Measurements from ENCODE around the gene NDUFA5.
"Not testable (repeated sequence)": the region's sequence is repeated elsewhere in the genome, so short reads cannot be mapped to it uniquely, and the experiment has no call there.

NDUFA5 gene

GRCh38 chr7:123527712-123528225, 29.8 kb downstream of the NDUFA5 start:
- H3K27me3 ChIP-seq (ENCODE audit: low read depth); H3K36me3 ChIP-seq (replicated peaks); DNase-seq (ENCODE audit: low spot score in 2 of 2); H3K9me3 ChIP-seq; in situ Hi-C loops (cut with MboI; ENCODE audit: low sequenced_read_pairs): not testable (repeated sequence)
- Histone ChIP-seq H3K4me1 (peaks cover 14% of the 10 kb centered on the region; the same call in 1 of the 2 replicates), H3K4me3 (peak overlapping the region; percentile 35)

GRCh38 chr7:123526533-123526932, 31.1 kb downstream of the NDUFA5 start:
- H3K4me3 ChIP-seq; DNase-seq (ENCODE audit: low spot score in 2 of 2); H3K27me3 ChIP-seq (ENCODE audit: low read depth); H3K36me3 ChIP-seq (replicated peaks); in situ Hi-C loops (cut with MboI; ENCODE audit: low sequenced_read_pairs); H3K9me3 ChIP-seq: not testable (repeated sequence)
- H3K4me1 ChIP-seq = peaks cover 14% of the 10 kb centered on the region; the same call in 1 of the 2 replicates

- H3K4me1 ChIP-seq = peaks cover 2% of the 10 kb centered on the region; the same call in 1 of the 2 replicates
- DNase-seq (ENCODE audit: low spot score in 2 of 2) = no peak
- H3K9me3 ChIP-seq = no peaks in the 10 kb centered on the region
- H3K36me3 ChIP-seq (replicated peaks) = no peaks in the 10 kb centered on the region
- in situ Hi-C loops (cut with MboI; ENCODE audit: low sequenced_read_pairs) = no loop called here
- no peaks in the 10 kb centered on the region for H3K27me3 ChIP-seq (ENCODE audit: low read depth)
- H3K4me3 ChIP-seq = no peak overlapping the region
Observed at GRCh38 chr7:123522066-123522465, 35.6 kb downstream of the NDUFA5 start.

- H3K9me3 ChIP-seq = no peaks in the 10 kb centered on the region
- no peak overlapping the region for H3K4me3 ChIP-seq
- H3K4me1 ChIP-seq = peaks cover 12% of the 10 kb centered on the region
- H3K36me3 ChIP-seq (replicated peaks) = no peaks in the 10 kb centered on the region
- in situ Hi-C loops (cut with MboI; ENCODE audit: low sequenced_read_pairs) = no loop called here
- DNase-seq (ENCODE audit: low spot score in 2 of 2) = no peak
- no peaks in the 10 kb centered on the region for H3K27me3 ChIP-seq (ENCODE audit: low read depth)
Observed at GRCh38 chr7:123505221-123505620, 52.4 kb downstream of the NDUFA5 start.

- 0 out of 2 replicates have a peak, but pooled peaks cover 2% of the 10 kb centered on the region for H3K27me3 ChIP-seq (ENCODE audit: low read depth)
- no peak overlapping the region for H3K4me3 ChIP-seq
- in situ Hi-C loops (cut with MboI; ENCODE audit: low sequenced_read_pairs) = no loop called here
- no peaks in the 10 kb centered on the region for H3K9me3 ChIP-seq
- peak; percentile 27 to 89 for DNase-seq (ENCODE audit: low spot score in 2 of 2)
- peaks cover 18% of the 10 kb centered on the region for H3K4me1 ChIP-seq
- no peaks in the 10 kb centered on the region for H3K36me3 ChIP-seq (replicated peaks)
Observed at GRCh38 chr7:123502201-123502600, 55.4 kb downstream of the NDUFA5 start.

- in situ Hi-C loops (cut with MboI; ENCODE audit: low sequenced_read_pairs) = no loop called here
- no peak for DNase-seq (ENCODE audit: low spot score in 2 of 2)
- Histone ChIP-seq H3K27me3 (ENCODE audit: low read depth) (0 out of 2 replicates have a peak, but pooled peaks cover 5% of the 10 kb centered on the region), H3K9me3 (no peaks in the 10 kb centered on the region), H3K4me3 (no peak overlapping the region), H3K4me1 (peaks cover 20% of the 10 kb centered on the region), H3K36me3 (replicated peaks) (no peaks in the 10 kb centered on the region)
Observed at GRCh38 chr7:123500878-123501489, 56.6 kb downstream of the NDUFA5 start.

GRCh38 chr7:123499211-123499970, 58.2 kb downstream of the NDUFA5 start:
- 0 out of 2 replicates have a peak, but pooled peaks cover 5% of the 10 kb centered on the region for H3K27me3 ChIP-seq (ENCODE audit: low read depth)
- DNase-seq (ENCODE audit: low spot score in 2 of 2) = no peak
- H3K36me3 ChIP-seq (replicated peaks) = no peaks in the 10 kb centered on the region
- in situ Hi-C loops (cut with MboI; ENCODE audit: low sequenced_read_pairs) = no loop called here
- H3K9me3 ChIP-seq = no peaks in the 10 kb centered on the region
- H3K4me3 ChIP-seq = no peak overlapping the region
- H3K4me1 ChIP-seq = peaks cover 20% of the 10 kb centered on the region

GRCh38 chr7:123498601-123499000, 59.0 kb downstream of the NDUFA5 start:
- no peaks in the 10 kb centered on the region for H3K36me3 ChIP-seq (replicated peaks)
- no peak for DNase-seq (ENCODE audit: low spot score in 2 of 2)
- H3K4me1 ChIP-seq = peaks cover 20% of the 10 kb centered on the region
- in situ Hi-C loops (cut with MboI; ENCODE audit: low sequenced_read_pairs) = no loop called here
- 0 out of 2 replicates have a peak, but pooled peaks cover 5% of the 10 kb centered on the region for H3K27me3 ChIP-seq (ENCODE audit: low read depth)
- no peak overlapping the region for H3K4me3 ChIP-seq
- no peaks in the 10 kb centered on the region for H3K9me3 ChIP-seq

- in situ Hi-C loops (cut with MboI; ENCODE audit: low sequenced_read_pairs) = no loop called here
- no peak overlapping the region for H3K4me3 ChIP-seq
- H3K36me3 ChIP-seq (replicated peaks) = no peaks in the 10 kb centered on the region
- DNase-seq (ENCODE audit: low spot score in 2 of 2) = no peak
- H3K27me3 ChIP-seq (ENCODE audit: low read depth) = 0 out of 2 replicates have a peak, but pooled peaks cover 5% of the 10 kb centered on the region
- no peaks in the 10 kb centered on the region for H3K9me3 ChIP-seq
- peaks cover 20% of the 10 kb centered on the region for H3K4me1 ChIP-seq
Observed at GRCh38 chr7:123498031-123498430, 59.6 kb downstream of the NDUFA5 start.

GRCh38 chr7:123494193-123494796, 63.3 kb downstream of the NDUFA5 start:
- DNase-seq (ENCODE audit: low spot score in 2 of 2) = peak; percentile 25 to 31
- H3K36me3 ChIP-seq (replicated peaks) = no peaks in the 10 kb centered on the region
- 0 out of 2 replicates have a peak, but pooled peaks cover 5% of the 10 kb centered on the region for H3K27me3 ChIP-seq (ENCODE audit: low read depth)
- no peaks in the 10 kb centered on the region for H3K9me3 ChIP-seq
- in situ Hi-C loops (cut with MboI; ENCODE audit: low sequenced_read_pairs) = no loop called here
- no peak overlapping the region for H3K4me3 ChIP-seq
- H3K4me1 ChIP-seq = peaks cover 7% of the 10 kb centered on the region

- Histone ChIP-seq H3K36me3 (replicated peaks) (no peaks in the 10 kb centered on the region), H3K9me3 (no peaks in the 10 kb centered on the region), H3K27me3 (ENCODE audit: low read depth) (0 out of 2 replicates have a peak, but pooled peaks cover 5% of the 10 kb centered on the region), H3K4me1 (peaks cover 2% of the 10 kb centered on the region; the same call in 1 of the 2 replicates), H3K4me3 (no peak overlapping the region)
- in situ Hi-C loops (cut with MboI; ENCODE audit: low sequenced_read_pairs) = no loop called here
- no peak for DNase-seq (ENCODE audit: low spot score in 2 of 2)
Observed at GRCh38 chr7:123492485-123492884, 65.1 kb downstream of the NDUFA5 start.

All from HAP-1 (cell line).